HepG2 (cell line): Measurements from ENCODE around the gene DDO. TPM values are rescaled to one million over a fixed set of nuclear protein-coding genes. Genes with fewer than 3 reads are reported as not detected.
A peak's percentile ranks its signal among the peaks of the same experiment; 100 is the strongest.

Experiments used
- ARNTL ChIP-seq: sonication (generic); formaldehyde crosslinking; IDR thresholded peaks from 2 replicates; pipeline ENCODE4 v1.4.0; 2020; ENCODE audit warnings: mild to moderate bottlenecking, missing genetic modification reagents
- CEBPG ChIP-seq: IDR thresholded peaks from 2 replicates; pipeline ENCODE4 v1.6.1; 2016
- CREM ChIP-seq, 2 experiments: sonication (generic) in 1 of 2; formaldehyde crosslinking in 1 of 2; IDR thresholded peaks; 2 replicates each; pipeline versions ENCODE4 v1.4.0 to v1.6.1; 2016 to 2020; ENCODE audit warnings: antibody characterized with exemption in 1 of 2, mild to moderate bottlenecking in 1 of 2, missing genetic modification reagents in 1 of 2
- E2F1 ChIP-seq: sonication (generic); formaldehyde crosslinking; IDR thresholded peaks from 2 replicates; pipeline ENCODE4 v1.5.0; 2020; ENCODE audit warnings: missing genetic modification reagents
- ELF1 ChIP-seq: sonication (generic); formaldehyde crosslinking; IDR thresholded peaks from 2 replicates; pipeline ENCODE4 v1.4.0; 2020; ENCODE audit warnings: missing genetic modification reagents
- KLF9 ChIP-seq: IDR thresholded peaks from 2 replicates; pipeline ENCODE4 v1.6.1; 2016; ENCODE audit warnings: low read depth
- MAFF ChIP-seq: IDR thresholded peaks from 2 replicates; pipeline ENCODE4 v1.6.1; 2011; ENCODE audit warnings: low read depth, low read length, improper control_type of control experiment
- MAFG ChIP-seq: sonication (generic); formaldehyde crosslinking; IDR thresholded peaks from 2 replicates; pipeline ENCODE4 v1.5.1; 2020; ENCODE audit warnings: mild to moderate bottlenecking, missing genetic modification reagents
- NFATC3 ChIP-seq: sonication (generic); formaldehyde crosslinking; IDR thresholded peaks from 2 replicates; pipeline ENCODE4 v1.5.1; 2020; ENCODE audit warnings: mild to moderate bottlenecking, missing genetic modification reagents
- PHF8 ChIP-seq: sonication (generic); formaldehyde crosslinking; IDR thresholded peaks from 2 replicates; pipeline ENCODE4 v1.5.0; 2020; ENCODE audit warnings: missing genetic modification reagents
- RXRA ChIP-seq: sonication (generic); formaldehyde crosslinking; IDR thresholded peaks from 2 replicates; pipeline ENCODE4 v1.5.1; 2020; ENCODE audit warnings: missing genetic modification reagents
- SMAD3 ChIP-seq: sonication (generic); formaldehyde crosslinking; IDR thresholded peaks from 2 replicates; pipeline ENCODE4 v1.4.0; 2020; ENCODE audit warnings: missing genetic modification reagents
- SMARCC2 ChIP-seq: fragments of 450-650 bp; IDR thresholded peaks from 2 replicates; pipeline ENCODE4 v1.6.1; 2017; ENCODE audit warnings: antibody characterized with exemption, mild to moderate bottlenecking
- SRF ChIP-seq: IDR thresholded peaks from 2 replicates; pipeline ENCODE4 v1.6.1; 2011; ENCODE audit warnings: mild to moderate bottlenecking, low read depth, low read length, moderate library complexity
- ZBTB7A ChIP-seq: sonication (generic); formaldehyde crosslinking; IDR thresholded peaks from 2 replicates; pipeline ENCODE4 v1.8.0; 2022; ENCODE audit warnings: mild to moderate bottlenecking, missing genetic modification reagents
- ZFX ChIP-seq: sonication (generic); formaldehyde crosslinking; IDR thresholded peaks from 2 replicates; pipeline ENCODE4 v1.4.0; 2020; ENCODE audit warnings: mild to moderate bottlenecking, low read depth, missing genetic modification reagents, moderate library complexity
- ZNF777 ChIP-seq: sonication (generic); formaldehyde crosslinking; IDR thresholded peaks from 2 replicates; pipeline ENCODE4 v1.4.0; 2020; ENCODE audit warnings: missing genetic modification reagents
- ZSCAN12 ChIP-seq: sonication (generic); formaldehyde crosslinking; IDR thresholded peaks from 2 replicates; pipeline ENCODE4 v1.9.0; 2021; ENCODE audit warnings: mild to moderate bottlenecking, missing genetic modification reagents
- polyA plus RNA-seq, 8 experiments: library from polyadenylated mRNA; depleted of rRNA in 3 of 8; stranded (reverse) in 7 of 8; unstranded in 1 of 8; fragments of >200 nt; fragmentation: Illumina TruSeq in 4 of 8; extraction: Trizol in 4 of 8; gene quantifications; 2 replicates each; pipeline versions ENCODE4 v1.2.1 to v1.2.3, GENCODE V29; 2011 to 2016; ENCODE audit warnings: low read depth in 4 of 8, missing spikeins in 1 of 8, mixed read lengths in 1 of 8; ENCODE audit not compliant: insufficient read depth in 1 of 8
- total RNA-seq, 5 experiments: library from RNA; depleted of rRNA; stranded (reverse); fragments of >200 nt; fragmentation: Illumina TruSeq; extraction: Trizol; gene quantifications; 2 replicates each; pipeline ENCODE4 v1.2.3, GENCODE V29; 2016; ENCODE audit warnings: low read depth in 1 of 5
- TF ChIP-seq, protein P1 (sequence below): sonication (generic); formaldehyde crosslinking; IDR thresholded peaks from 2 replicates; pipeline ENCODE4 v1.4.0; 2020; ENCODE audit warnings: missing genetic modification reagents
- TF ChIP-seq, protein P2 (sequence below): sonication (generic); formaldehyde crosslinking; IDR thresholded peaks from 2 replicates; pipeline ENCODE4 v1.5.0; 2020; ENCODE audit warnings: missing genetic modification reagents
- TF ChIP-seq, protein P3 (sequence below): sonication (generic); formaldehyde crosslinking; IDR thresholded peaks from 2 replicates; pipeline ENCODE4 v1.8.0; 2022; ENCODE audit warnings: missing genetic modification reagents, mild to moderate bottlenecking, borderline replicate concordance
- TF ChIP-seq, protein P4 (sequence below): IDR thresholded peaks from 2 replicates; pipeline ENCODE4 v1.6.1; 2016; ENCODE audit warnings: low read depth

The DDO gene
- total and polyA plus RNA-seq, 2 of the 13 experiments (the other 11 are each of a cell fraction or from before 2014, with no cell fraction given): 6.1 to 10.3 TPM

DNA sequence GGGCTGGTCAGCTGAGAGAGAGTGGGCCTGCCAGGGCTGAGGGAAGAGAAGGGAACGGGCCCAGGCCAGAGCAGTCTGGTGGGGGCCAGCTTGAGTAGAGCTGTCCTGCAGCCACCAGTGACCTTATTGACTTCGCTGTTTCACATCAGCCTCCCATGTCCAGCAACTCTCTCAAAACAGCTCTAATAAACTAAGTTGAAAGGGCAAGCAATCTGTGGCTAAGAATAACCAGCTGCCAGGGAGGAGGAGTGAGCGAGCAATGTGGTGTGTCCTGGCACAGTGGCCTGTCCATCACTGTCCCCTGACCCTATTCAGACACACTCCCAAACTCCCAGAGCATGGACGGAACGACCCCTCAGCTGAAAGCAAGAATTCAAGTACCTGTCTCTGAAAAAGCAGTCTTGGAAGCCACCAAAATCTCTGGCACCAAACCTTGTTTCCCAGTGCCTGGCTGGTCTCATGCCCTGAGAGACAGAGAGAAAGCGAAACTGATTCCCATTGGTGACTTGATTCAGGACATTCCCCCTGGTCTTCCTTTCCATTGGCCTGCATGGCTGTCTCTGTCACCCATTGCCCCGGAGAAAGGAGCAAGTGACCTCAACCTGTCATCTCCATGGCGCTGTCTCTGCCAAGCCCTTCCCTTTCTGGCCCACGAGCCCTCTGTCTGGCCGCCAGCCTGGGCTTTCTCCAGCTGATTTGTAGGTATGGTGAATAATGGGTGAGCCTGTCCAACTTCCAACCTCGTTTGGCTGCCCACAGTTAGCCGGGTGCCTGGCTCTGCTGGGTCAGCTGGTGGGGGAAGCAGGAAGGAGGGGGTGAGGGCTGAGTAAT lies at the start of gene DDO (continued):
- TF ChIP-seq E2F1 (CRISPR knock-in tag) (no peak), MAFG (CRISPR knock-in tag) (no peak), ELF1 (CRISPR knock-in tag) (no peak), NFATC3 (CRISPR knock-in tag) (no peak), KLF9 (no peak), SMAD3 (CRISPR knock-in tag) (no peak), RXRA (no peak), ZBTB7A (no peak), ZNF777 (CRISPR knock-in tag) (no peak), CREM (IDR thresholded peaks at IDR 0.05) (no peak), CREM (CRISPR knock-in tag; IDR thresholded peaks at IDR 0.05) (no peak), MAFF (no peak), SRF (no peak), ARNTL (CRISPR knock-in tag) (no peak), ZFX (CRISPR knock-in tag) (peak; percentile 63), SMARCC2 (no peak), PHF8 (CRISPR knock-in tag) (peak; percentile 48), ZSCAN12 (no peak), CEBPG (CRISPR knock-in tag) (no peak)
- TF ChIP-seq, protein P1, sequence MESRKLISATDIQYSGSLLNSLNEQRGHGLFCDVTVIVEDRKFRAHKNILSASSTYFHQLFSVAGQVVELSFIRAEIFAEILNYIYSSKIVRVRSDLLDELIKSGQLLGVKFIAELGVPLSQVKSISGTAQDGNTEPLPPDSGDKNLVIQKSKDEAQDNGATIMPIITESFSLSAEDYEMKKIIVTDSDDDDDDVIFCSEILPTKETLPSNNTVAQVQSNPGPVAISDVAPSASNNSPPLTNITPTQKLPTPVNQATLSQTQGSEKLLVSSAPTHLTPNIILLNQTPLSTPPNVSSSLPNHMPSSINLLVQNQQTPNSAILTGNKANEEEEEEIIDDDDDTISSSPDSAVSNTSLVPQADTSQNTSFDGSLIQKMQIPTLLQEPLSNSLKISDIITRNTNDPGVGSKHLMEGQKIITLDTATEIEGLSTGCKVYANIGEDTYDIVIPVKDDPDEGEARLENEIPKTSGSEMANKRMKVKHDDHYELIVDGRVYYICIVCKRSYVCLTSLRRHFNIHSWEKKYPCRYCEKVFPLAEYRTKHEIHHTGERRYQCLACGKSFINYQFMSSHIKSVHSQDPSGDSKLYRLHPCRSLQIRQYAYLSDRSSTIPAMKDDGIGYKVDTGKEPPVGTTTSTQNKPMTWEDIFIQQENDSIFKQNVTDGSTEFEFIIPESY (CRISPR knock-in tag): no peak
- TF ChIP-seq, protein P2, sequence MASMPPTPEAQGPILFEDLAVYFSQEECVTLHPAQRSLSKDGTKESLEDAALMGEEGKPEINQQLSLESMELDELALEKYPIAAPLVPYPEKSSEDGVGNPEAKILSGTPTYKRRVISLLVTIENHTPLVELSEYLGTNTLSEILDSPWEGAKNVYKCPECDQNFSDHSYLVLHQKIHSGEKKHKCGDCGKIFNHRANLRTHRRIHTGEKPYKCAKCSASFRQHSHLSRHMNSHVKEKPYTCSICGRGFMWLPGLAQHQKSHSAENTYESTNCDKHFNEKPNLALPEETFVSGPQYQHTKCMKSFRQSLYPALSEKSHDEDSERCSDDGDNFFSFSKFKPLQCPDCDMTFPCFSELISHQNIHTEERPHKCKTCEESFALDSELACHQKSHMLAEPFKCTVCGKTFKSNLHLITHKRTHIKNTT (CRISPR knock-in tag): no peak
- TF ChIP-seq, protein P3, sequence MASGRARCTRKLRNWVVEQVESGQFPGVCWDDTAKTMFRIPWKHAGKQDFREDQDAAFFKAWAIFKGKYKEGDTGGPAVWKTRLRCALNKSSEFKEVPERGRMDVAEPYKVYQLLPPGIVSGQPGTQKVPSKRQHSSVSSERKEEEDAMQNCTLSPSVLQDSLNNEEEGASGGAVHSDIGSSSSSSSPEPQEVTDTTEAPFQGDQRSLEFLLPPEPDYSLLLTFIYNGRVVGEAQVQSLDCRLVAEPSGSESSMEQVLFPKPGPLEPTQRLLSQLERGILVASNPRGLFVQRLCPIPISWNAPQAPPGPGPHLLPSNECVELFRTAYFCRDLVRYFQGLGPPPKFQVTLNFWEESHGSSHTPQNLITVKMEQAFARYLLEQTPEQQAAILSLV: no peak
- TF ChIP-seq, protein P4, sequence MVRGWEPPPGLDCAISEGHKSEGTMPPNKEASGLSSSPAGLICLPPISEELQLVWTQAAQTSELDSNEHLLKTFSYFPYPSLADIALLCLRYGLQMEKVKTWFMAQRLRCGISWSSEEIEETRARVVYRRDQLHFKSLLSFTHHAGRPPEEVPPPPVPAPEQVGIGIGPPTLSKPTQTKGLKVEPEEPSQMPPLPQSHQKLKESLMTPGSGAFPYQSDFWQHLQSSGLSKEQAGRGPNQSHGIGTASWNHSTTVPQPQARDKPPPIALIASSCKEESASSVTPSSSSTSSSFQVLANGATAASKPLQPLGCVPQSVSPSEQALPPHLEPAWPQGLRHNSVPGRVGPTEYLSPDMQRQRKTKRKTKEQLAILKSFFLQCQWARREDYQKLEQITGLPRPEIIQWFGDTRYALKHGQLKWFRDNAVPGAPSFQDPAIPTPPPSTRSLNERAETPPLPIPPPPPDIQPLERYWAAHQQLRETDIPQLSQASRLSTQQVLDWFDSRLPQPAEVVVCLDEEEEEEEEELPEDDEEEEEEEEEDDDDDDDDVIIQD (CRISPR knock-in tag): no peak
